ENCODE results near the gene CWC25. TPM values are rescaled to one million over a fixed set of nuclear protein-coding genes. Genes with fewer than 3 reads are reported as not detected.
A peak's percentile ranks its signal among the peaks of the same experiment; 100 is the strongest.

The CWC25 gene
- total and polyA plus RNA-seq, 2 of the 13 experiments (the other 11 are each of a cell fraction or from before 2014, with no cell fraction given) = 15.6 to 22.7 TPM

DNA sequence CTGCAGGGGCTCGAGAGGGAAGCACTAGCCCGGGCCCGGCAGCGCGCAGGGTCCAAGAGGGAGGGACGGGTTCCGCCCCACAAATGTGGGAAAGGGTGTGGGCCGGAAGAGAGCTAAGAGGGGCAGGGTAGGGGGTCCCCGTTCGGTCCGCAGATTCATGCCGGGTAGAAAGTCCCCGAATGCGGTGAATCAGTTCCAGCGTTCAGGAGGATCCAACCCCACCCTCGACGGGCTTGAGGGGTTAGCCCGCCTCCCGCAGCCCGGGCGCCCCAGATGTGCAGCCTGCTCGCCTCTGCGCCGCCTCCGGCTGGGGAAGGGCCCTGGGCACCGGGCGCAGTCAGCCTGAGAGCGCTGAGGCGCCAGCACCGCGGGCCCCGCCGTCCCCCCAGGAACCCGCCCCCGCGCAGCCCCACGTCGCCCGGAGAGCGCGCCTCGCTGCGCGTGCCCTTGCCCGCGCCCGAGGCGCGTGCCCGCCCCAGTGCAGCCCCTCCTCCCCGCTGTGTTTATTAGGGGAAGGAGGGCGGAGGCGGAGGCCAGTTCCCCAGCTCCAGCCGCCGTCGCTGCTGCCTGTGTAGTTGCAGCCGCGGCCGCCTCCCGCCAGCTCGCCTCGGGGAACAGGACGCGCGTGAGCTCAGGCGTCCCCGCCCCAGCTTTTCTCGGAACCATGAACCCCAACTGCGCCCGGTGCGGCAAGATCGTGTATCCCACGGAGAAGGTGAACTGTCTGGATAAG is 44.6 kb upstream of the CWC25 start, which contains the start of gene LASP1 (continued):
- TF ChIP-seq, protein P1, sequence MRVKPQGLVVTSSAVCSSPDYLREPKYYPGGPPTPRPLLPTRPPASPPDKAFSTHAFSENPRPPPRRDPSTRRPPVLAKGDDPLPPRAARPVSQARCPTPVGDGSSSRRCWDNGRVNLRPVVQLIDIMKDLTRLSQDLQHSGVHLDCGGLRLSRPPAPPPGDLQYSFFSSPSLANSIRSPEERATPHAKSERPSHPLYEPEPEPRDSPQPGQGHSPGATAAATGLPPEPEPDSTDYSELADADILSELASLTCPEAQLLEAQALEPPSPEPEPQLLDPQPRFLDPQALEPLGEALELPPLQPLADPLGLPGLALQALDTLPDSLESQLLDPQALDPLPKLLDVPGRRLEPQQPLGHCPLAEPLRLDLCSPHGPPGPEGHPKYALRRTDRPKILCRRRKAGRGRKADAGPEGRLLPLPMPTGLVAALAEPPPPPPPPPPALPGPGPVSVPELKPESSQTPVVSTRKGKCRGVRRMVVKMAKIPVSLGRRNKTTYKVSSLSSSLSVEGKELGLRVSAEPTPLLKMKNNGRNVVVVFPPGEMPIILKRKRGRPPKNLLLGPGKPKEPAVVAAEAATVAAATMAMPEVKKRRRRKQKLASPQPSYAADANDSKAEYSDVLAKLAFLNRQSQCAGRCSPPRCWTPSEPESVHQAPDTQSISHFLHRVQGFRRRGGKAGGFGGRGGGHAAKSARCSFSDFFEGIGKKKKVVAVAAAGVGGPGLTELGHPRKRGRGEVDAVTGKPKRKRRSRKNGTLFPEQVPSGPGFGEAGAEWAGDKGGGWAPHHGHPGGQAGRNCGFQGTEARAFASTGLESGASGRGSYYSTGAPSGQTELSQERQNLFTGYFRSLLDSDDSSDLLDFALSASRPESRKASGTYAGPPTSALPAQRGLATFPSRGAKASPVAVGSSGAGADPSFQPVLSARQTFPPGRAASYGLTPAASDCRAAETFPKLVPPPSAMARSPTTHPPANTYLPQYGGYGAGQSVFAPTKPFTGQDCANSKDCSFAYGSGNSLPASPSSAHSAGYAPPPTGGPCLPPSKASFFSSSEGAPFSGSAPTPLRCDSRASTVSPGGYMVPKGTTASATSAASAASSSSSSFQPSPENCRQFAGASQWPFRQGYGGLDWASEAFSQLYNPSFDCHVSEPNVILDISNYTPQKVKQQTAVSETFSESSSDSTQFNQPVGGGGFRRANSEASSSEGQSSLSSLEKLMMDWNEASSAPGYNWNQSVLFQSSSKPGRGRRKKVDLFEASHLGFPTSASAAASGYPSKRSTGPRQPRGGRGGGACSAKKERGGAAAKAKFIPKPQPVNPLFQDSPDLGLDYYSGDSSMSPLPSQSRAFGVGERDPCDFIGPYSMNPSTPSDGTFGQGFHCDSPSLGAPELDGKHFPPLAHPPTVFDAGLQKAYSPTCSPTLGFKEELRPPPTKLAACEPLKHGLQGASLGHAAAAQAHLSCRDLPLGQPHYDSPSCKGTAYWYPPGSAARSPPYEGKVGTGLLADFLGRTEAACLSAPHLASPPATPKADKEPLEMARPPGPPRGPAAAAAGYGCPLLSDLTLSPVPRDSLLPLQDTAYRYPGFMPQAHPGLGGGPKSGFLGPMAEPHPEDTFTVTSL (CRISPR knock-in tag; IDR thresholded peaks at IDR 0.05; ENCODE audit: borderline replicate concordance) = no peak
- TF ChIP-seq ZNF282 (IDR thresholded peaks at IDR 0.05; ENCODE audit: partially characterized antibody) (no peak), TEAD2 (CRISPR knock-in tag; IDR thresholded peaks at IDR 0.05) (no peak), SP5 (CRISPR knock-in tag; IDR thresholded peaks at IDR 0.05; ENCODE audit: borderline replicate concordance, low read depth) (peak; percentile 50), MYNN (CRISPR knock-in tag; IDR thresholded peaks at IDR 0.05; ENCODE audit: low read depth) (no peak), NCOA2 (CRISPR knock-in tag; IDR thresholded peaks at IDR 0.05) (no peak), ZNF598 (CRISPR knock-in tag; IDR thresholded peaks at IDR 0.05; ENCODE audit: borderline replicate concordance) (no peak), HNRNPLL (IDR thresholded peaks at IDR 0.05; ENCODE audit: low read depth, low read length, poor library complexity, severe bottlenecking) (peak; percentile 90), ZNF781 (CRISPR knock-in tag; IDR thresholded peaks at IDR 0.05; ENCODE audit: borderline replicate concordance, not compliant biosample characterization) (no peak), ATRX (CRISPR knock-in tag; IDR thresholded peaks at IDR 0.05; ENCODE audit: borderline replicate concordance) (no peak), ZNF709 (CRISPR knock-in tag; IDR thresholded peaks at IDR 0.05) (no peak), ZMAT3 (CRISPR knock-in tag; conservative IDR thresholded peaks at IDR 0.05) (peak; percentile 81; the same call in 1 of the 2 replicates), HIVEP1 (CRISPR knock-in tag; IDR thresholded peaks at IDR 0.05) (peak; percentile 61), ZBTB1 (CRISPR knock-in tag; IDR thresholded peaks at IDR 0.05; ENCODE audit: borderline replicate concordance) (no peak; the same call in 1 of the 2 replicates), JDP2 (CRISPR knock-in tag; IDR thresholded peaks at IDR 0.05; ENCODE audit: borderline replicate concordance) (no peak), RFX3 (CRISPR knock-in tag; IDR thresholded peaks at IDR 0.05) (no peak; the same call in 1 of the 2 replicates), U2AF1 (optimal IDR thresholded peaks at IDR 0.05; ENCODE audit: low read depth, low read length) (no peak), ZFY (CRISPR knock-in tag; IDR thresholded peaks at IDR 0.05) (peak; percentile 83), ZNF549 (CRISPR knock-in tag; IDR thresholded peaks at IDR 0.05) (no peak), ZC3H13 (CRISPR knock-in tag; IDR thresholded peaks at IDR 0.05) (no peak; the same call in 1 of the 2 replicates), ZNF251 (CRISPR knock-in tag; IDR thresholded peaks at IDR 0.05) (no peak; the same call in 1 of the 2 replicates), ZNF552 (CRISPR knock-in tag; IDR thresholded peaks at IDR 0.05; ENCODE audit: borderline replicate concordance) (no peak; the same call in 1 of the 2 replicates), ARID3A (IDR thresholded peaks at IDR 0.05; ENCODE audit: low read depth, low read length) (no peak), IKZF1 (IDR thresholded peaks at IDR 0.05) (no peak), ZNF430 (CRISPR knock-in tag; IDR thresholded peaks at IDR 0.05) (peak; percentile 88; the same call in 1 of the 2 replicates)

Data from HepG2 (cell line).